HEK293 (cell line): ENCODE data around the gene TMEM208.

Experiments used
- BCL11B ChIP-seq: fragments of 450-650 bp; formaldehyde crosslinking; IDR thresholded peaks from 2 replicates; pipeline ENCODE4 v1.5.1; 2016; ENCODE audit warnings: low read depth, missing biosample characterization, missing genetic modification characterization
- GLI2 ChIP-seq: fragments of 450-650 bp; formaldehyde crosslinking; IDR thresholded peaks from 2 replicates; pipeline ENCODE4; 2017; ENCODE audit warnings: missing biosample characterization, missing genetic modification characterization, low read depth, borderline replicate concordance
- GLIS1 ChIP-seq: fragments of 450-650 bp; formaldehyde crosslinking; IDR thresholded peaks from 2 replicates; pipeline ENCODE4 v1.5.1; 2016; ENCODE audit warnings: missing biosample characterization, missing genetic modification characterization
- KLF1 ChIP-seq: fragments of 450-650 bp; formaldehyde crosslinking; IDR thresholded peaks from 2 replicates; pipeline ENCODE4 v1.5.1; 2016; ENCODE audit warnings: missing biosample characterization, missing genetic modification characterization
- KLF7 ChIP-seq: fragments of 450-650 bp; formaldehyde crosslinking; IDR thresholded peaks from 2 replicates; pipeline ENCODE4 v1.5.1; 2016; ENCODE audit warnings: missing biosample characterization, missing genetic modification characterization, borderline replicate concordance
- KLF9 ChIP-seq: fragments of 450-650 bp; formaldehyde crosslinking; IDR thresholded peaks from 2 replicates; pipeline ENCODE4 v1.5.1; 2016; ENCODE audit warnings: missing biosample characterization, missing genetic modification characterization, low read depth
- SALL2 ChIP-seq: fragments of 450-650 bp; formaldehyde crosslinking; IDR thresholded peaks from 2 replicates; pipeline ENCODE4 v1.5.0; 2017; ENCODE audit warnings: missing biosample characterization, mild to moderate bottlenecking, missing genetic modification characterization, borderline replicate concordance
- YY2 ChIP-seq: fragments of 450-650 bp; formaldehyde crosslinking; IDR thresholded peaks from 2 replicates; pipeline ENCODE4 v1.5.1; 2016; ENCODE audit warnings: missing biosample characterization, missing genetic modification characterization
- ZFP41 ChIP-seq: fragments of 450-650 bp; formaldehyde crosslinking; IDR thresholded peaks from 2 replicates; pipeline ENCODE4 v1.5.1; 2016; ENCODE audit warnings: missing biosample characterization, missing genetic modification characterization, borderline replicate concordance
- ZNF146 ChIP-seq: fragments of 450-650 bp; formaldehyde crosslinking; IDR thresholded peaks from 2 replicates; pipeline ENCODE4 v1.5.1; 2016; ENCODE audit warnings: missing biosample characterization, missing genetic modification characterization
- ZNF157 ChIP-seq: fragments of 450-650 bp; formaldehyde crosslinking; IDR thresholded peaks from 2 replicates; pipeline ENCODE4 v1.5.1; 2016; ENCODE audit warnings: missing biosample characterization, missing genetic modification characterization
- ZNF223 ChIP-seq: fragments of 450-650 bp; formaldehyde crosslinking; IDR thresholded peaks from 2 replicates; pipeline ENCODE4 v1.5.1; 2016; ENCODE audit warnings: missing biosample characterization, missing genetic modification characterization
- ZNF239 ChIP-seq: fragments of 450-650 bp; formaldehyde crosslinking; IDR thresholded peaks from 2 replicates; pipeline ENCODE4 v1.5.1; 2016; ENCODE audit warnings: missing biosample characterization, missing genetic modification characterization
- ZNF248 ChIP-seq: fragments of 450-650 bp; formaldehyde crosslinking; IDR thresholded peaks from 2 replicates; pipeline ENCODE4 v1.5.1; 2017; ENCODE audit warnings: missing biosample characterization, missing genetic modification characterization
- ZNF366 ChIP-seq: fragments of 450-650 bp; formaldehyde crosslinking; conservative IDR thresholded peaks from 2 replicates; pipeline ENCODE4 v1.5.1; 2016; ENCODE audit warnings: missing biosample characterization, missing genetic modification characterization
- ZNF423 ChIP-seq: fragments of 450-650 bp; formaldehyde crosslinking; IDR thresholded peaks from 2 replicates; pipeline ENCODE4 v1.5.1; 2016; ENCODE audit warnings: missing biosample characterization, missing genetic modification characterization
- ZNF433 ChIP-seq: fragments of 450-650 bp; formaldehyde crosslinking; IDR thresholded peaks from 2 replicates; pipeline ENCODE4 v1.5.1; 2016; ENCODE audit warnings: missing biosample characterization, missing genetic modification characterization, low read depth
- ZNF548 ChIP-seq: fragments of 450-650 bp; formaldehyde crosslinking; IDR thresholded peaks from 2 replicates; pipeline ENCODE4 v1.5.1; 2016; ENCODE audit warnings: missing biosample characterization, missing genetic modification characterization
- ZNF558 ChIP-seq: fragments of 450-650 bp; formaldehyde crosslinking; IDR thresholded peaks from 2 replicates; pipeline ENCODE4 v1.5.1; 2016; ENCODE audit warnings: missing biosample characterization, missing genetic modification characterization
- ZNF571 ChIP-seq: fragments of 450-650 bp; formaldehyde crosslinking; IDR thresholded peaks from 2 replicates; pipeline ENCODE4 v1.5.0; 2017; ENCODE audit warnings: missing biosample characterization, missing genetic modification characterization
- ZNF585B ChIP-seq: fragments of 450-650 bp; formaldehyde crosslinking; IDR thresholded peaks from 2 replicates; pipeline ENCODE4 v1.5.1; 2016; ENCODE audit warnings: missing biosample characterization, missing genetic modification characterization
- ZNF596 ChIP-seq: fragments of 450-650 bp; IDR thresholded peaks from 2 replicates; pipeline ENCODE4 v1.5.0; 2018; ENCODE audit warnings: missing biosample characterization, mild to moderate bottlenecking, missing genetic modification characterization, moderate library complexity
- ZNF629 ChIP-seq: fragments of 450-650 bp; formaldehyde crosslinking; IDR thresholded peaks from 2 replicates; pipeline ENCODE4 v1.5.1; 2017; ENCODE audit warnings: missing biosample characterization, missing genetic modification characterization
- ZNF677 ChIP-seq: fragments of 450-650 bp; IDR thresholded peaks from 2 replicates; pipeline ENCODE4 v1.5.0; 2018; ENCODE audit warnings: missing biosample characterization, mild to moderate bottlenecking, missing genetic modification characterization, moderate library complexity
- ZNF76 ChIP-seq: fragments of 450-650 bp; formaldehyde crosslinking; IDR thresholded peaks from 2 replicates; pipeline ENCODE4; 2016; ENCODE audit warnings: low read depth, missing biosample characterization, missing genetic modification characterization, borderline replicate concordance
- ZNF768 ChIP-seq: fragments of 450-650 bp; formaldehyde crosslinking; IDR thresholded peaks from 2 replicates; pipeline ENCODE4 v1.5.1; 2018; ENCODE audit warnings: missing biosample characterization, mild to moderate bottlenecking, missing genetic modification characterization
- ZNF792 ChIP-seq: fragments of 450-650 bp; formaldehyde crosslinking; IDR thresholded peaks from 2 replicates; pipeline ENCODE4 v1.5.1; 2016; ENCODE audit warnings: missing biosample characterization, missing genetic modification characterization
- ZNF843 ChIP-seq: fragments of 450-650 bp; formaldehyde crosslinking; IDR thresholded peaks from 2 replicates; pipeline ENCODE4 v1.5.1; 2016; ENCODE audit warnings: missing biosample characterization, missing genetic modification characterization
- ZXDB ChIP-seq: fragments of 450-650 bp; formaldehyde crosslinking; IDR thresholded peaks from 2 replicates; pipeline ENCODE4 v1.5.1; 2016; ENCODE audit warnings: missing biosample characterization, missing genetic modification characterization
- TF ChIP-seq, protein P1 (sequence below): fragments of 450-650 bp; formaldehyde crosslinking; IDR thresholded peaks from 2 replicates; pipeline ENCODE4 v1.5.1; 2016; ENCODE audit warnings: missing biosample characterization, missing genetic modification characterization
- TF ChIP-seq, protein P2 (sequence below): fragments of 450-650 bp; formaldehyde crosslinking; IDR thresholded peaks from 2 replicates; pipeline ENCODE4; 2016; ENCODE audit warnings: missing biosample characterization, missing genetic modification characterization
- TF ChIP-seq, protein P3 (sequence below): fragments of 450-650 bp; formaldehyde crosslinking; IDR thresholded peaks from 2 replicates; pipeline ENCODE4 v1.5.1; 2017; ENCODE audit warnings: missing biosample characterization, missing genetic modification characterization
- TF ChIP-seq, protein P4 (sequence below): fragments of 450-650 bp; formaldehyde crosslinking; IDR thresholded peaks from 2 replicates; pipeline ENCODE4 v1.5.1; 2016; ENCODE audit warnings: missing biosample characterization, missing genetic modification characterization, low read depth
- TF ChIP-seq, protein P5 (sequence below): fragments of 450-650 bp; formaldehyde crosslinking; IDR thresholded peaks from 2 replicates; pipeline ENCODE4 v1.5.1; 2016; ENCODE audit warnings: missing biosample characterization, missing genetic modification characterization

Gene TMEM208

DNA sequence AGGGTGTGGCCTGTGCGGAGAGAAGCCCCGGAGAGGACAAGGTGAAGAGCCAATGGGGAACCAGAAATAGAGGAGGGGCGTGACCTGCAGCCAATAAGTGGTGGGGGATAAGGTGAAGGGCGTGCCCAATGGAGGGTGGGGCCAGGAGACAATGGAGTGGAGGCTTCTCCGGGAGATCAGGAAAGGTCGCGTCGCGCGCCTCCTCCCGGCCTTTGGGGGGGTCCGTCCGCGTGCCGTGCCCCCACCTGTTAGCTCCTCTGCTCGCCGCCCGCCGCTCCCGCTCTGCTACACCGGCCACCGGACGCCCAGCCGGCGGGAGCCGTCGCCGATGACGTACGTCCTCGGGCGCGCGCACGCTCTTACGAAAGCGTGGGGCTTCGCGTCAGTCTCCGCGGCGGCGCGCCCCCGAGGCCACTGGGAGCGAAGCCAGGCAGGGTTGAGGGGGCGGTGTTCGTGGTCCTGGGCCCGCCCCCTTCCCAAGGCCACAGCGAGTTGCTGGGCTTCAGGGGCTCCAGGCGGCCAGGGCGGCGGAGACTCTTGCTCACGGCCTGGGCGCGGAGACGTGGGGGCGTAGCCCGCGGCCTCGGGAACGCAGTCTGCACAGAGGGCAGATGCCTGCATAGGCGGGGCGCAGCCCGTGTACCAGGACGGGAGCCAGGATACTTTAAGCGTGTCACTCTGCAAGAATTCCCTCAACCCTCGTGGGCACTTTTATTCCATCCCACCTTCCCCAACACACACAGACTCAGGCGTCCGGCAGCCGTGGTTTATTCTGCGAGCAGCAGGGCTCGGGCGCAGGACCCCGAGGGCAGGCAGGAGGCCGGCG is 43.1 kb upstream of the TMEM208 start, which contains the start of gene MATCAP1 (continued):
- TF ChIP-seq, protein P1, sequence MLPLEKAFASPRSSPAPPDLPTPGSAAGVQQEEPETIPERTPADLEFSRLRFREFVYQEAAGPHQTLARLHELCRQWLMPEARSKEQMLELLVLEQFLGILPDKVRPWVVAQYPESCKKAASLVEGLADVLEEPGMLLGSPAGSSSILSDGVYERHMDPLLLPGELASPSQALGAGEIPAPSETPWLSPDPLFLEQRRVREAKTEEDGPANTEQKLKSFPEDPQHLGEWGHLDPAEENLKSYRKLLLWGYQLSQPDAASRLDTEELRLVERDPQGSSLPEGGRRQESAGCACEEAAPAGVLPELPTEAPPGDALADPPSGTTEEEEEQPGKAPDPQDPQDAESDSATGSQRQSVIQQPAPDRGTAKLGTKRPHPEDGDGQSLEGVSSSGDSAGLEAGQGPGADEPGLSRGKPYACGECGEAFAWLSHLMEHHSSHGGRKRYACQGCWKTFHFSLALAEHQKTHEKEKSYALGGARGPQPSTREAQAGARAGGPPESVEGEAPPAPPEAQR (tag by site-specific recombination), result no peak
- TF ChIP-seq GLI2 (no peak), ZNF433 (tag by site-specific recombination) (no peak), ZNF76 (tag by site-specific recombination) (0 out of 2 replicates have a peak, but pooled peaks have one; percentile 7), KLF7 (0 out of 2 replicates have a peak, but pooled peaks have one; percentile 8), SALL2 (tag by site-specific recombination) (no peak), ZNF768 (no peak), ZNF596 (no peak), ZNF548 (tag by site-specific recombination) (no peak), ZNF239 (tag by site-specific recombination) (no peak), ZNF558 (no peak), ZNF366 (0 out of 2 replicates have a peak, but pooled peaks have one; percentile 4), ZNF423 (tag by site-specific recombination) (no peak), KLF9 (tag by site-specific recombination) (peak; percentile 96), GLIS1 (peak; percentile 84), ZNF248 (tag by site-specific recombination) (no peak), ZXDB (tag by site-specific recombination) (peak; percentile 83), YY2 (no peak; the same call in 1 of the 2 replicates), ZNF677 (no peak), ZNF792 (tag by site-specific recombination) (no peak), ZNF146 (no peak), ZNF629 (tag by site-specific recombination) (peak; percentile 98), ZNF223 (tag by site-specific recombination) (no peak), ZNF843 (tag by site-specific recombination) (0 out of 2 replicates have a peak, but pooled peaks have one; percentile 18), ZFP41 (tag by site-specific recombination) (no peak), ZNF157 (no peak), BCL11B (tag by site-specific recombination) (no peak), KLF1 (tag by site-specific recombination) (peak; percentile 93), ZNF571 (tag by site-specific recombination) (no peak), ZNF585B (tag by site-specific recombination) (no peak)
- TF ChIP-seq, protein P2, sequence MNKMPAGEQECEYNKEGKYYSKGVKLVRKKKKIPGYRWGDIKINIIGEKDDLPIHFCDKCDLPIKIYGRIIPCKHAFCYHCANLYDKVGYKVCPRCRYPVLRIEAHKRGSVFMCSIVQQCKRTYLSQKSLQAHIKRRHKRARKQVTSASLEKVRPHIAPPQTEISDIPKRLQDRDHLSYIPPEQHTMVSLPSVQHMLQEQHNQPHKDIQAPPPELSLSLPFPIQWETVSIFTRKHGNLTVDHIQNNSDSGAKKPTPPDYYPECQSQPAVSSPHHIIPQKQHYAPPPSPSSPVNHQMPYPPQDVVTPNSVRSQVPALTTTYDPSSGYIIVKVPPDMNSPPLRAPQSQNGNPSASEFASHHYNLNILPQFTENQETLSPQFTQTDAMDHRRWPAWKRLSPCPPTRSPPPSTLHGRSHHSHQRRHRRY (tag by site-specific recombination), result no peak
- TF ChIP-seq, protein P3, sequence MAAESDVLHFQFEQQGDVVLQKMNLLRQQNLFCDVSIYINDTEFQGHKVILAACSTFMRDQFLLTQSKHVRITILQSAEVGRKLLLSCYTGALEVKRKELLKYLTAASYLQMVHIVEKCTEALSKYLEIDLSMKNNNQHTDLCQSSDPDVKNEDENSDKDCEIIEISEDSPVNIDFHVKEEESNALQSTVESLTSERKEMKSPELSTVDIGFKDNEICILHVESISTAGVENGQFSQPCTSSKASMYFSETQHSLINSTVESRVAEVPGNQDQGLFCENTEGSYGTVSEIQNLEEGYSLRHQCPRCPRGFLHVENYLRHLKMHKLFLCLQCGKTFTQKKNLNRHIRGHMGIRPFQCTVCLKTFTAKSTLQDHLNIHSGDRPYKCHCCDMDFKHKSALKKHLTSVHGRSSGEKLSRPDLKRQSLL (tag by site-specific recombination), result peak; percentile 9; the same call in 1 of the 2 replicates
- TF ChIP-seq, protein P4, sequence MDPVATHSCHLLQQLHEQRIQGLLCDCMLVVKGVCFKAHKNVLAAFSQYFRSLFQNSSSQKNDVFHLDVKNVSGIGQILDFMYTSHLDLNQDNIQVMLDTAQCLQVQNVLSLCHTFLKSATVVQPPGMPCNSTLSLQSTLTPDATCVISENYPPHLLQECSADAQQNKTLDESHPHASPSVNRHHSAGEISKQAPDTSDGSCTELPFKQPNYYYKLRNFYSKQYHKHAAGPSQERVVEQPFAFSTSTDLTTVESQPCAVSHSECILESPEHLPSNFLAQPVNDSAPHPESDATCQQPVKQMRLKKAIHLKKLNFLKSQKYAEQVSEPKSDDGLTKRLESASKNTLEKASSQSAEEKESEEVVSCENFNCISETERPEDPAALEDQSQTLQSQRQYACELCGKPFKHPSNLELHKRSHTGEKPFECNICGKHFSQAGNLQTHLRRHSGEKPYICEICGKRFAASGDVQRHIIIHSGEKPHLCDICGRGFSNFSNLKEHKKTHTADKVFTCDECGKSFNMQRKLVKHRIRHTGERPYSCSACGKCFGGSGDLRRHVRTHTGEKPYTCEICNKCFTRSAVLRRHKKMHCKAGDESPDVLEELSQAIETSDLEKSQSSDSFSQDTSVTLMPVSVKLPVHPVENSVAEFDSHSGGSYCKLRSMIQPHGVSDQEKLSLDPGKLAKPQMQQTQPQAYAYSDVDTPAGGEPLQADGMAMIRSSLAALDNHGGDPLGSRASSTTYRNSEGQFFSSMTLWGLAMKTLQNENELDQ (tag by site-specific recombination), result no peak
- TF ChIP-seq, protein P5, sequence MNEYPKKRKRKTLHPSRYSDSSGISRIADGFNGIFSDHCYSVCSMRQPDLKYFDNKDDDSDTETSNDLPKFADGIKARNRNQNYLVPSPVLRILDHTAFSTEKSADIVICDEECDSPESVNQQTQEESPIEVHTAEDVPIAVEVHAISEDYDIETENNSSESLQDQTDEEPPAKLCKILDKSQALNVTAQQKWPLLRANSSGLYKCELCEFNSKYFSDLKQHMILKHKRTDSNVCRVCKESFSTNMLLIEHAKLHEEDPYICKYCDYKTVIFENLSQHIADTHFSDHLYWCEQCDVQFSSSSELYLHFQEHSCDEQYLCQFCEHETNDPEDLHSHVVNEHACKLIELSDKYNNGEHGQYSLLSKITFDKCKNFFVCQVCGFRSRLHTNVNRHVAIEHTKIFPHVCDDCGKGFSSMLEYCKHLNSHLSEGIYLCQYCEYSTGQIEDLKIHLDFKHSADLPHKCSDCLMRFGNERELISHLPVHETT (tag by site-specific recombination), result no peak; the same call in 1 of the 2 replicates
